Measurements from ENCODE around the gene EP300.
"Not testable (repeated sequence)": the region's sequence is repeated elsewhere in the genome, so short reads cannot be mapped to it uniquely, and the experiment has no call there.

Gene EP300

DNA sequence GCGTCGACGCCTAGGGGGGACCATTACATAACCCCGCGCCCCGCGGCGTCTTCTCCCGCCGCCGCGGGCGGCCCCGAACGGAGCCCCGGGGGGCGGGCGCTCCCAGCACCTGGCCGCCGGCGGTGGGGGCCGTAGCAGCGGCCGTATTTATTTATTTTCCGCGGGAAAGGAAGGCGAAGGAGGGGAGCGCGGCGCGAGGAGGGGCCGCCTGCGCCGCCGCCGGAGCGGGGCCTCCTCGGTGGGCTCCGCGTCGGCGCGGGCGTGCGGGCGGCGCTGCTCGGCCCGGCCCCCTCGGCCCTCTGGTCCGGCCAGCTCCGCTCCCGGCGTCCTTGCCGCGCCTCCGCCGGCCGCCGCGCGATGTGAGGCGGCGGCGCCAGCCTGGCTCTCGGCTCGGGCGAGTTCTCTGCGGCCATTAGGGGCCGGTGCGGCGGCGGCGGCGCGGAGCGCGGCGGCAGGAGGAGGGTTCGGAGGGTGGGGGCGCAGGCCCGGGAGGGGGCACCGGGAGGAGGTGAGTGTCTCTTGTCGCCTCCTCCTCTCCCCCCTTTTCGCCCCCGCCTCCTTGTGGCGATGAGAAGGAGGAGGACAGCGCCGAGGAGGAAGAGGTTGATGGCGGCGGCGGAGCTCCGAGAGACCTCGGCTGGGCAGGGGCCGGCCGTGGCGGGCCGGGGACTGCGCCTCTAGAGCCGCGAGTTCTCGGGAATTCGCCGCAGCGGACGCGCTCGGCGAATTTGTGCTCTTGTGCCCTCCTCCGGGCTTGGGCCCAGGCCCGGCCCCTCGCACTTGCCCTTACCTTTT, at the start of gene EP300:
EP300 (plus strand) TSS at position 570 of the 795 bp plus-strand sequence. CDS start 413 bp downstream, outside the sequence.
- DNase-seq (ENCODE audit: low read depth in 2 of 2), result peak; percentile 69 to 81

GRCh38 chr22:41043722-41044121, 48.7 kb upstream of the EP300 start:
- DNase-seq (ENCODE audit: low read depth in 2 of 2), result no peak

- not testable (repeated sequence) for DNase-seq (ENCODE audit: low read depth in 2 of 2)
Observed at GRCh38 chr22:41045575-41045974, 46.8 kb upstream of the EP300 start.

- no peak for DNase-seq (ENCODE audit: low read depth in 2 of 2)
Observed at GRCh38 chr22:41047801-41048211, 44.6 kb upstream of the EP300 start.

DNA sequence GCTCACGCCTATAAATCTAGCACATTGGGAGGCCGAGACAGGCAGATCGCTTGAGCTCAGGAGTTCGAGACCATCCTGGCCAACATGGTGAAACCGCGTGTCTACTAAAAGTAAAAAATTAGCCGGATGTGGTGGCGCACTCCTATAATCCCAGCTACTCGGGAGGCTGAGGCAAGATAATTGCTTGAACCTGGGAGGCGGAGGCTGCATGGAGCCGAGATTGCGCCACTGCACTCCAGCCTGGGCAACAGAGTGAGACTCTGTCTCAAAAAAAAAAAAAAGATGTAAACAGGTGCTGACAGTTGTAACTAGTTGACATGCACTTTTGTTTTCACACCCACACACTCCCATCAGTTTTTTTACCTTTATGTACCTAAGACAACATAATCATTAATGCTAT, 44.0 kb upstream of the EP300 start:
- DNase-seq (ENCODE audit: low read depth in 2 of 2), result not testable (repeated sequence)

DNA sequence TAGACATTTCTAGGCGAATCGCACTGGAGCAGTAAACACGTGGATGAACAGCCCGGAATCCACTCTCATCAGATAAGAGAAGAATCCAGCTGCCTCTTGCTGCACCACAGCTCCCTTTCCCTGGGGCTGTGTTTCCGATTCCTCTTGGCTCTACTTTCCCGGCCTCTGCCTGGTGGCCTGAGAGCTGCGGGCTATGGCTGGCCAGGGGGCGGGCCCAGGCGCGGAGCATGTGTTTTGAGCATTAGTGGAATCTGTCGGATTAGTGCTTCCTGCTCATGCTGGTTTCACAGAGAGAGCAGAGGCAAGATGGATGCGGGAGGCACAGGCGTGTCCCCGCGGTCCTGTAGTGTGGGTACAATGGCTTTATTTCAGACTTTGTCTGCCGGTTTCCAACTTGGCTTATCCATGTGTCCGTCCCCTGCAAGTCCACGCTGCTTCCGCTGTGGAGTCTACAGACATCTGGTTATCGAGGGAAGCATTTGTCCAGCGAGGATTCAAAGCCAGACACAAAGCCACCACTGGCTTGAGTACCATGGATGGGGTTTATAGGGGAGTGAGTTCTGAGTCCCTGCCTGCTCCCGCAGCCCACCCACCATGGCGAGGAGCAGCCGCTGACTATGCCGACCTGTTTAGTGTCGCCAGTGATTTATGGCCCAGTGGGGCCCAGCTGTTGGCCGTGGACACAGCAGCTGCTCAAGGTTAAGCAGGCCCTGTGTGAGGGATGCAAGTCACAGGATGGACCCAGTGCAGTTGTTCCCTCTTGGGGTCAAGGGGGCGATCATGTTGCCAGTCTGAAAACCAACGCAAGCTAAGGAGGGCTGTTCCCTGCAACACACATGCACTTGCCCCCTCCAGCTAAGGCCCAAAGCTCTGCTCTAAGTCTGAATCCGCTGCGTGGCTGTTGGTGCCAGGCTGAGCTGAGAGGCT, 43.3 kb upstream of the EP300 start:
- DNase-seq (ENCODE audit: low read depth in 2 of 2), result no peak

DNA sequence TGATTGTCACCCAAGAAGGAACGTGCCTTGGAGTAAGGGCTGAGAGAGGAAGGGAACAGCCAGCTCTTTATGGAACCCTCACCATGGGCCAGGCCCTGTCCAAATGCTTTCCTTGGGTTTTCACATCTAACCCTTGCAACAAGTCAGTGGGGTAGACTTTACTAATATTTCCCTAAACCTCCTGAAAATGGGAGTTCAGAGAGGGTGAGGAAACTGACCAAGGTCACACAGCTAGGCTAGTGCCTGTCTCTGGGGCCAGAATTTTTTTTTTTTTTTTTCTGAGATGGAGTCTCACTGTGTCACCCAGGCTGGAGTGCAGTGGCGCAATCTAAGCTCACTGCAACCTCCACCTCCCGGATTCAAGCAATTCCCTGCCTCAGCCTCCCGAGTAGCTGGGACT, 42.6 kb upstream of the EP300 start:
- not testable (repeated sequence) for DNase-seq (ENCODE audit: low read depth in 2 of 2)

GRCh38 chr22:41050883-41051282, 41.5 kb upstream of the EP300 start:
- no peak for DNase-seq (ENCODE audit: low read depth in 2 of 2)

DNA sequence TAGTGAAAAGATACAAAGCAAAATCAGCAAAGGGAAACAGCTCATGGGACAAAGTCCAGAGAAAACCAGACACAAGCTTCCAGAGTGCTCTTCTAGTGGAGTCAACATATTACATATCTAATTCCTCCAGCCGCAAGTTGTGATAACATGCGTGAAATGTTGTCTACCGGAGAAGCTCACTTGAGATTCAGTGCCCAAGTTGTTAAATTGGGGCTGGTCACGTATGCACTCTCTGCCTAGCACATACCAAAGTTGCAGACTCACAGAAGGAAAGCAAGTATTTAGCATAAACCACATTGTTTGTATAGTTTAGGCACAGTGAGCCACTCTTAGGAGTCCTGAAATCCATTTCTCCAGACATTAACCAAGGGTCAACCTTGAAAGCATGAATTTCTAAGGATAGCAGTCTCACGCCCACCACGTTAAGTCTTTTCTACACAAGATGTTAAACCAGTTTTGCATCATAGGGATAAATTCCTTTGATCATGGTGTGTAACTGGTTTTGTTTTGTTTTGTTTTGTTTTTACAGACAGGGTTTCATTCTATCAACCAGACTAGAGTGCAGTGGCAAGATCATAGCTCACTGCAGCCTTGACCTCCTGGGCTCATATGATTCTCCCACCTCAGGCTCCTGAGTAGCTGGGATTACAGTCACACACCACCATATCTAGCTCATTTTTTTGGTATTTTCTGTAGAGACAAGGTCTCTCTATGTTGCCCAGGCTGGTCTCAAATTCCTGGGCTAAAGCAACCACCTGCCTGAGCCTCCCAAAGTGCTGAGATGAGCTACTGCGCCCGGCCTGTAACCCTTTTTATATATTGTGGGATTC, 39.5 kb upstream of the EP300 start:
- DNase-seq (ENCODE audit: low read depth in 2 of 2), result no peak

GRCh38 chr22:41057076-41057475, 35.3 kb upstream of the EP300 start:
- no peak for DNase-seq (ENCODE audit: low read depth in 2 of 2)

DNA sequence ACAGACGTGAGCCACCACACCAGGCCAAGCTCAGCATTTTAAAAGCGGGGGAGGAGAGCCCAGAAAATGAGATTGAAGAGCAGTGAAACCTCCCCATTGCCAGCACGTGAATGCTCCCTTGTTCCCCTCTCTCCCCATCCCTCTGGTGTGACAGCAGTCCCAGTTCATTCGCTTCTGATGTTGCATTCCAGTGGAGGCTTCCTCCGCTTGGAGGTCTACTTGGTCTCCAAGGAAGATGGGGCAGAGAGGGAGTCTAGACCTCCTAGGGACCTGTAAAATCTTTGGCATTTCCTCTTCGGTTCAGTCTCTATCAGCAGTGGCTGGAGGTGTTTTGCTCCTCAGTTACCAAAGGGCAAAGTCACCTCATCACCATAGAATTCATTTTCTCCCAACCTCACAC, 30.2 kb upstream of the EP300 start:
- no peak for DNase-seq (ENCODE audit: low read depth in 2 of 2)

- DNase-seq (ENCODE audit: low read depth in 2 of 2), result not testable (repeated sequence)
Observed at GRCh38 chr22:41064326-41064725, 28.1 kb upstream of the EP300 start.

GRCh38 chr22:41066341-41066740, 26.1 kb upstream of the EP300 start:
- not testable (repeated sequence) for DNase-seq (ENCODE audit: low read depth in 2 of 2)

- DNase-seq (ENCODE audit: low read depth in 2 of 2), result not testable (repeated sequence)
Observed at GRCh38 chr22:41067968-41068367, 24.4 kb upstream of the EP300 start.

GRCh38 chr22:41070665-41071331, 21.6 kb upstream of the EP300 start:
- DNase-seq (ENCODE audit: low read depth in 2 of 2), result no peak

- no peak for DNase-seq (ENCODE audit: low read depth in 2 of 2)
Observed at GRCh38 chr22:41074061-41074460, 18.3 kb upstream of the EP300 start.

DNA sequence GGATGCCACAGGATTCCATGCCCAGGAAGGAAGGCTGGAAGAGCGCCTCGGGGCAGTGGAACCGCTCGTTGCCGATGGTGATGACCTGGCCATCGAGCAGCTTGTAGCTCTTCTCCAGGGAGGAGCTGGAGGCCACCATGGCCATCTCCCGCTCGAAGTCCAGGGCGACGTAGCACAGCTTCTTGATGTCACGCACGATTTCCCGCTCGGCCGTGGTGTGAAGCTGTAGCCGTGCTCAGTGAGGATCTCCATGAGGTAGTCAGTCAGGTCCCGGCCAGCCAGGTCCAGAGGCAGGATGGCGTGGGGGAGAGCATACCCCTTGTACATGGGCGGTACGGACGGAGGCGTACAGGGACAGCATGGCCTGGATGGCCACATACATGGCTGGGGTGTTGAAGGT, 17.9 kb upstream of the EP300 start:
- no peak for DNase-seq (ENCODE audit: low read depth in 2 of 2)

DNA sequence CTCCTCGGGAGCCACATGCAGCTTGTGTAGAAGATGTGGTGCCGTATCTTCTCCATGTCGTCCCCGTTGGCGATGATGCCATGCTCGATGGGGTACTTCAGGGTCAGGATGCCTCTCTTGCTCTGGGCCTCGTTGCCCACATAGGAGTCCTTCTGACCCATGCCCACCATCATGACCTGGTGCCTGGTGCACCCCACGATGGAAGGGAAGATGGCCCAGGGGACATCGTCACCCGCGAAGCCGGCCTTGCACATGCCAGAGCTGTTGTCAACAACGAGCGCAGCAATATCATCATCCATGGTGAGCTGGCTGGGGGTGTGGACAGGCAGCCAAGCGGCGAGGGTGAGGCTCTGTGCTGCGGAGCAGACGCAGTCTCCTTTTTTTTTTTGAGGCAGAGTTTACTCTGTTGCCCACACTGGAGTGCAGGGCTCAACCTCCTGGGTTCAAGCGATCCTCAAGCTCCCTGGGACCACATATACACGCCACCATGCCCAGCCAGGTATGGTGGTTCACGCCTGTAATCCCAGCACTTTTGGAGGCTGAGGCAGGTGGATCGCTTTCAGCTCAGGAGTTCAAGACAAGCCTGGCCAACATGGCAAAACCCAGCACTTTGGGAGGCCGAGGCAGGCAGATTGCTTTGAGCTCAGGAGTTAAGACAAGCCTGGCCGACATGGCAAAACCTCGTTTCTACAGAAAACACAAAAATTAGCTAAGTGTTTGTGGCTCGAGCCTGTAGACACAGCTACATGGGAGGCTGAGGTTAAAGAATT, 17.3 kb upstream of the EP300 start:
- no peak for DNase-seq (ENCODE audit: low read depth in 2 of 2)

DNA sequence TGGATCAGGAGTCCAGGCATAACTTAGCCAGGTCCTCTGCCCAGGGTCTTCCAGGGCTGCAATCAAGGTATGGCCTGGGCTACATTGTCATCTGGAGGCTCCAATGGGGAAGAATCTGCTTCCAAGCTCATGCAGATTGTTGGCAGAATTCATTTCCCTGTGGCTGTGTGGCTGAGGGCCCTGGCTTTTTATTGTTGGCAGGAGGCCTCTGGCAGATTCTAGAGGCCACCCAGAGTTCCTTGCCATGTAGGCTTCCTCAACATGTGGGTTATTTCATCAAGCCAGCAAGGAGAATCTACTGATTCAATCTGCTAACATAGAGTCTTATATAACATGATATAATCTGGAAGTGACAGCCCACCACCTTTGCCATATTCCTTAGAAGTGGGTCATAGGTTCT, 16.4 kb upstream of the EP300 start:
- no peak for DNase-seq (ENCODE audit: low read depth in 2 of 2)

GRCh38 chr22:41076857-41077256, 15.5 kb upstream of the EP300 start:
- no peak for DNase-seq (ENCODE audit: low read depth in 2 of 2)

Measured in stimulated activated CD8-positive, alpha-beta memory T cell treated with anti-CD3 and anti-CD28 coated beads, Interleukin-2, amount 100 ng/mL, for 1 hour (primary cell).